ENCODE results near the gene CD34.

The CD34 gene

GRCh38 chr1:207831517-207832327 is 79.2 kb downstream of the CD34 start:
- DNase-seq (ENCODE audit: low spot score): no peak
